SK-N-SH treated with all-trans-retinoic acid at 6 μM for 48 hours (cell line): ENCODE measurements around the gene MAD2L2.

ENCODE experiments used
- ATAC-seq: fragments of 200-7000 bp; cut with Tn5 transposase; 3 replicates; pipeline ENCODE4 v1.9.1; 2020; ENCODE audit warnings: mild to moderate bottlenecking, moderate library complexity
- BACH2 ChIP-seq: fragments of 250-450 bp; sonication (Bioruptor Pico); IDR thresholded peaks from 2 replicates; pipeline ENCODE4 v1.9.0; 2021; ENCODE audit warnings: mild to moderate bottlenecking, borderline replicate concordance
- ESRRG ChIP-seq: fragments of 250-450 bp; sonication (Bioruptor Pico); IDR thresholded peaks from 2 replicates; pipeline ENCODE4 v1.6.1; 2021; ENCODE audit warnings: mild to moderate bottlenecking
- ISL1 ChIP-seq: fragments of 250-450 bp; sonication (Bioruptor Pico); IDR thresholded peaks from 2 replicates; pipeline ENCODE4 v2.1.2; 2022; ENCODE audit warnings: mild to moderate bottlenecking, moderate library complexity
- OSR1 ChIP-seq: fragments of 250-450 bp; sonication (Bioruptor Pico); IDR thresholded peaks from 2 replicates; pipeline ENCODE4 v1.8.0; 2022; ENCODE audit warnings: moderate library complexity, mild to moderate bottlenecking, inconsistent platforms
- PPARA ChIP-seq: fragments of 250-450 bp; sonication (Bioruptor Pico); IDR thresholded peaks from 2 replicates; pipeline ENCODE4 v1.5.0; 2020; ENCODE audit warnings: mild to moderate bottlenecking, borderline replicate concordance
- RARB ChIP-seq: fragments of 250-450 bp; sonication (Bioruptor Pico); IDR thresholded peaks from 2 replicates; pipeline ENCODE4 v1.8.0; 2021; ENCODE audit warnings: mild to moderate bottlenecking, moderate library complexity
- SNAI2 ChIP-seq: fragments of 250-450 bp; sonication (Bioruptor Pico); IDR thresholded peaks from 2 replicates; pipeline ENCODE4 v1.5.0; 2020; ENCODE audit warnings: mild to moderate bottlenecking, moderate library complexity
- TCF4 ChIP-seq: fragments of 250-450 bp; sonication (Bioruptor Pico); IDR thresholded peaks from 2 replicates; pipeline ENCODE4 v1.8.0; 2021; ENCODE audit warnings: mild to moderate bottlenecking, moderate library complexity, borderline replicate concordance
- TOX ChIP-seq: fragments of 250-450 bp; sonication (Bioruptor Pico); IDR thresholded peaks from 2 replicates; pipeline ENCODE4 v1.8.0; 2021; ENCODE audit warnings: mild to moderate bottlenecking, moderate library complexity, borderline replicate concordance
- TSHZ2 ChIP-seq: fragments of 250-450 bp; sonication (Bioruptor Pico); IDR thresholded peaks from 2 replicates; pipeline ENCODE4 v1.5.0; 2020; ENCODE audit warnings: mild to moderate bottlenecking, moderate library complexity
- ZC3H10 ChIP-seq: fragments of 250-450 bp; sonication (Bioruptor Pico); IDR thresholded peaks from 2 replicates; pipeline ENCODE4 v1.5.1; 2021; ENCODE audit warnings: mild to moderate bottlenecking, moderate library complexity
- ZFP30 ChIP-seq: fragments of 450-650 bp; formaldehyde crosslinking; IDR thresholded peaks from 2 replicates; pipeline ENCODE4 v1.5.0; 2022; ENCODE audit warnings: mild to moderate bottlenecking, moderate library complexity
- ZNF565 ChIP-seq: fragments of 450-650 bp; formaldehyde crosslinking; conservative IDR thresholded peaks from 2 replicates; pipeline ENCODE4 v1.5.0; 2020; ENCODE audit warnings: low read depth, mild to moderate bottlenecking, moderate library complexity
- ZNF70 ChIP-seq: fragments of 450-650 bp; formaldehyde crosslinking; IDR thresholded peaks from 2 replicates; pipeline ENCODE4 v1.5.0; 2020; ENCODE audit warnings: mild to moderate bottlenecking, moderate library complexity
- ZNF8 ChIP-seq: fragments of 450-650 bp; formaldehyde crosslinking; IDR thresholded peaks from 2 replicates; pipeline ENCODE4 v1.5.0; 2020; ENCODE audit warnings: mild to moderate bottlenecking, moderate library complexity
- TF ChIP-seq, protein P1 (sequence below): fragments of 250-450 bp; sonication (Bioruptor Pico); IDR thresholded peaks from 2 replicates; pipeline ENCODE4 v1.8.0; 2021; ENCODE audit warnings: low read depth, mild to moderate bottlenecking, moderate library complexity, borderline replicate concordance
- TF ChIP-seq, protein P2 (sequence below): fragments of 250-450 bp; sonication (Bioruptor Pico); IDR thresholded peaks from 2 replicates; pipeline ENCODE4 v1.8.0; 2020; ENCODE audit warnings: mild to moderate bottlenecking, moderate library complexity, borderline replicate concordance
- TF ChIP-seq, protein P3 (sequence below): fragments of 250-450 bp; sonication (Bioruptor Pico); IDR thresholded peaks from 2 replicates; pipeline ENCODE4 v1.5.1; 2021; ENCODE audit warnings: mild to moderate bottlenecking, moderate library complexity

MAD2L2 gene

DNA sequence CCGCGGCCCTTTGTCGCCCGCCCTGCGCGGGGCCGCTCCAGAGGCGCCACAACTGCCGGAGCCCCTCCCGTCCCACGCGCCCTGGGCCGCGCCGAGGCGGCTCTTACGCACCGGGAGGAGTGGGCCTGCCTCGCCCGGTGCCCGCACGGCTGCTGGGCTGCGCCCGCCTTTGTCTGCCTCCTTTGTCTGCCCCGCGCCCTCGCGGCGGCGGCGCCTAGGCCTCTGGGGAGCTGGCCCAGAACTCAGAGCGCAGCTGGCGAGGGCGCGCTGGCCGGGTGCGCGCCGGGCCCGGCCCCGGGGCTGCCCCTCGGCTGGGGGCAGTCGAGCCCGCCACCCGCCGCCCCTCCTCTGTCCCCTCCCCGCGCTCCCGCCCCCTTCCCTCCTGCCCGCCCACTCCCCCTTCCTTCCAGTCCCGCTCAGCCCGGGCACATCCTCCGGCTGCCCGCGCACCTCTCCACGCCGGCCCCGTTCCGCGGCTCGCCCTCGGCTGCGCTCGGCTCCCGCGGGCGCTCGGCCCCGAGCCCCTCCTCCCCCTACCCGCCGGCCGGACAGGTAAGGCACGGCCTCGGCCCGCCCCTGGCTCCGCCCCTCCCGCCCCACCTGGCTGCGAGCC is 10.5 kb upstream of the MAD2L2 start, which contains the start of gene DRAXIN (continued):
- TF ChIP-seq TSHZ2 (CRISPR knock-in tag) (no peak), ESRRG (no peak)
- TF ChIP-seq, protein P1, sequence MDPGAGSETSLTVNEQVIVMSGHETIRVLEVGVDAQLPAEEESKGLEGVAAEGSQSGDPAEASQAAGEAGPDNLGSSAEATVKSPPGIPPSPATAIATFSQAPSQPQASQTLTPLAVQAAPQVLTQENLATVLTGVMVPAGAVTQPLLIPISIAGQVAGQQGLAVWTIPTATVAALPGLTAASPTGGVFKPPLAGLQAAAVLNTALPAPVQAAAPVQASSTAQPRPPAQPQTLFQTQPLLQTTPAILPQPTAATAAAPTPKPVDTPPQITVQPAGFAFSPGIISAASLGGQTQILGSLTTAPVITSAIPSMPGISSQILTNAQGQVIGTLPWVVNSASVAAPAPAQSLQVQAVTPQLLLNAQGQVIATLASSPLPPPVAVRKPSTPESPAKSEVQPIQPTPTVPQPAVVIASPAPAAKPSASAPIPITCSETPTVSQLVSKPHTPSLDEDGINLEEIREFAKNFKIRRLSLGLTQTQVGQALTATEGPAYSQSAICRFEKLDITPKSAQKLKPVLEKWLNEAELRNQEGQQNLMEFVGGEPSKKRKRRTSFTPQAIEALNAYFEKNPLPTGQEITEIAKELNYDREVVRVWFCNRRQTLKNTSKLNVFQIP (CRISPR knock-in tag): no peak

DNA sequence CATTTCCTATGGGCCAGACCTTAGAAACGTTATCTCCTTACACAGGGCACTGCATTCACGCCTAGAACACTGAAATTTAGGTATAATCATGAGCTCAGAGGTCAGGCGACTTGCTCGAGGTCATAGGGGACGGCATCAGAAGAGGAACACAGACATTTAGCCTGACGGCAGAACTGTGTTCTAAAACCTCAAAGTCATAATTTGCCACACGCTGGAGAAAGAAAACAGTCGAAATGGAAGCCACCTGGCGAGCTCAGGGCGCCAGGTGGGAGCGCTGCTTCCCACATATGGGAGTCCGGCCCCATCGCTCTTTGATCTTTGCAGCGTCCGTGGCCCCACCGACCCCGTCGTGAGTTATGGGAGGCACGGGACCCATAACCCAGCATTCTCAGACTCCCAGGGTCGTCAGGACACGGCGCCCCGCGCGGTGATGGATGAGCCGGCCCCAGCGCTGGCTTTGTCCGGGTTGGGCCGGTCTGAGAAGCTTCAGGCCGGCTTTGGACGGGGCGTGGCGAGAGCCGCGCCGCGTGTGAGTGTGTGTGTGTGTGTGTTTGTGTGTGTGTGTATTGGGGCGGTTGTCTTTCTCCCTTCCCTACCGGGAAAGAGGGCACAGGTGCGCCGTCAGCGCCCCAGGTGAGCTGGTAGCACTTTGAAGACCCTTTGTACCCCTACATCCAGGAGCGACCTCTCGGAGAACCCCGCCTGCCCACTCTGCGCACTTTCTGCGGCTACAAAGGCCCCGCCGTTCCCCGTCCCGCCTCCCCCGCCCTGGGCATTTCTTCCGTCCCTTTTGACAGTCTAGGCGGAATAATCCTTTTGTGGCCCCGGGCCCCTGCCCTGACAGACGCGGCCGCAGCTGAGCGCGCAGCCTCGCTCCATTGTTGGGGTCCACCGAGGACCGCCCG is 9.7 kb upstream of the MAD2L2 start:
- TF ChIP-seq, protein P1 (CRISPR knock-in tag): no peak
- TF ChIP-seq ZNF565 (CRISPR knock-in tag) (no peak), ZNF8 (CRISPR knock-in tag) (no peak), RARB (CRISPR knock-in tag) (no peak), ZFP30 (CRISPR knock-in tag) (no peak), TOX (no peak), ZC3H10 (CRISPR knock-in tag) (no peak), TSHZ2 (CRISPR knock-in tag) (no peak), PPARA (CRISPR knock-in tag) (no peak), BACH2 (CRISPR knock-in tag) (no peak), ISL1 (CRISPR knock-in tag) (no peak), OSR1 (CRISPR knock-in tag) (no peak), TCF4 (CRISPR knock-in tag) (no peak), SNAI2 (no peak), ESRRG (no peak), ZNF70 (no peak)
- TF ChIP-seq, protein P2, sequence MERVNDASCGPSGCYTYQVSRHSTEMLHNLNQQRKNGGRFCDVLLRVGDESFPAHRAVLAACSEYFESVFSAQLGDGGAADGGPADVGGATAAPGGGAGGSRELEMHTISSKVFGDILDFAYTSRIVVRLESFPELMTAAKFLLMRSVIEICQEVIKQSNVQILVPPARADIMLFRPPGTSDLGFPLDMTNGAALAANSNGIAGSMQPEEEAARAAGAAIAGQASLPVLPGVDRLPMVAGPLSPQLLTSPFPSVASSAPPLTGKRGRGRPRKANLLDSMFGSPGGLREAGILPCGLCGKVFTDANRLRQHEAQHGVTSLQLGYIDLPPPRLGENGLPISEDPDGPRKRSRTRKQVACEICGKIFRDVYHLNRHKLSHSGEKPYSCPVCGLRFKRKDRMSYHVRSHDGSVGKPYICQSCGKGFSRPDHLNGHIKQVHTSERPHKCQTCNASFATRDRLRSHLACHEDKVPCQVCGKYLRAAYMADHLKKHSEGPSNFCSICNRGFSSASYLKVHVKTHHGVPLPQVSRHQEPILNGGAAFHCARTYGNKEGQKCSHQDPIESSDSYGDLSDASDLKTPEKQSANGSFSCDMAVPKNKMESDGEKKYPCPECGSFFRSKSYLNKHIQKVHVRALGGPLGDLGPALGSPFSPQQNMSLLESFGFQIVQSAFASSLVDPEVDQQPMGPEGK (CRISPR knock-in tag): no peak
- TF ChIP-seq, protein P3, sequence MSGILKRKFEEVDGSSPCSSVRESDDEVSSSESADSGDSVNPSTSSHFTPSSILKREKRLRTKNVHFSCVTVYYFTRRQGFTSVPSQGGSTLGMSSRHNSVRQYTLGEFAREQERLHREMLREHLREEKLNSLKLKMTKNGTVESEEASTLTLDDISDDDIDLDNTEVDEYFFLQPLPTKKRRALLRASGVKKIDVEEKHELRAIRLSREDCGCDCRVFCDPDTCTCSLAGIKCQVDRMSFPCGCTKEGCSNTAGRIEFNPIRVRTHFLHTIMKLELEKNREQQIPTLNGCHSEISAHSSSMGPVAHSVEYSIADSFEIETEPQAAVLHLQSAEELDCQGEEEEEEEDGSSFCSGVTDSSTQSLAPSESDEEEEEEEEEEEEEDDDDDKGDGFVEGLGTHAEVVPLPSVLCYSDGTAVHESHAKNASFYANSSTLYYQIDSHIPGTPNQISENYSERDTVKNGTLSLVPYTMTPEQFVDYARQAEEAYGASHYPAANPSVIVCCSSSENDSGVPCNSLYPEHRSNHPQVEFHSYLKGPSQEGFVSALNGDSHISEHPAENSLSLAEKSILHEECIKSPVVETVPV (CRISPR knock-in tag): no peak
- no peak for ATAC-seq
